Suprapubic skin (tissue), 4 donors: Measurements from ENCODE around the gene CEACAM21.
A peak's percentile ranks its signal among the peaks of the same experiment; 100 is the strongest.

Experiments
- CTCF ChIP-seq, 2 donors: fragments of 200-600 bp in 1 of 2; fragments of 450-650 bp in 1 of 2; sonication (generic) in 1 of 2; IDR thresholded peaks; one replicate each; pipeline ENCODE4 v1.5.1; 2016 to 2019; ENCODE audit warnings: antibody characterized with exemption in 2 of 2, mild to moderate bottlenecking in 1 of 2, moderate library complexity in 1 of 2
- POLR2A ChIP-seq, 2 donors: fragments of 450-650 bp; IDR thresholded peaks; one replicate each; pipeline ENCODE4 v1.6.1; 2017; ENCODE audit warnings: antibody characterized with exemption in 2 of 2, mild to moderate bottlenecking in 2 of 2, moderate library complexity in 2 of 2
- POLR2AphosphoS5 ChIP-seq, 3 donors: sonication (generic); formaldehyde crosslinking; IDR thresholded peaks; one replicate each; pipeline ENCODE4 v1.6.1; 2017; ENCODE audit warnings: antibody characterized with exemption in 3 of 3

GRCh38 chr19:41626877-41627276, 50.9 kb downstream of the CEACAM21 start, which contains the start of gene CEACAM4:
- TF ChIP-seq POLR2A (IDR thresholded peaks at IDR 0.05) (peak in 1 of 2 donors; percentile 16), CTCF (IDR thresholded peaks at IDR 0.05) (no peak), POLR2AphosphoS5 (IDR thresholded peaks at IDR 0.05) (no peak)
